SK-N-SH (cell line): Measurements from ENCODE around the gene FKBP5. TPM values are rescaled to one million over a fixed set of nuclear protein-coding genes. Genes with fewer than 3 reads are reported as not detected.
A peak's percentile ranks its signal among the peaks of the same experiment; 100 is the strongest.

Experiments used
- CTCF ChIA-PET: fragments of 300-600, 350-600 bp; formaldehyde crosslinking; extraction: SDS; loops from one replicate; lab custom pipeline; 2021; lab: Yijun Ruan, JAX
- POLR2A ChIA-PET: fragments of 350-600 bp; sonication (Branson Sonifier 250); formaldehyde crosslinking; extraction: SDS; loops from one replicate; lab custom pipeline; 2020; ENCODE audit warnings: antibody characterized with exemption, inconsistent platforms; lab: Yijun Ruan, JAX
- DNase-seq: peaks from one replicate; pipeline ENCODE4 v3.0.0; 2012
- H2AFZ ChIP-seq: fragments of 200-600 bp; sonication (generic); 2 replicates; pipeline ENCODE4 v1.8.1; 2016; ENCODE audit warnings: antibody characterized with exemption, mild to moderate bottlenecking, low read depth
- H3F3A ChIP-seq: fragments of 200-600 bp; sonication (generic); replicated peaks from 2 replicates; pipeline ENCODE3; 2016; ENCODE audit warnings: antibody characterized with exemption, mild to moderate bottlenecking; ENCODE audit not compliant: insufficient read depth
- H3K27ac ChIP-seq, 2 experiments: fragments of 200-500 bp in 1 of 2; fragments of 200-600 bp in 1 of 2; sonication (Bioruptor generic) in 1 of 2; sonication (generic), shearing (Covaris generic) in 1 of 2; 2 replicates each; pipeline versions ENCODE4 v1.5.1 to v1.6.1; 2014 to 2016; ENCODE audit warnings: low read depth in 2 of 2, inconsistent platforms in 1 of 2, low read length in 1 of 2, mild to moderate bottlenecking in 1 of 2, mixed read lengths in 1 of 2
- H3K27me3 ChIP-seq: fragments of 200-600 bp; sonication (generic), shearing (Covaris generic); 2 replicates; pipeline ENCODE4 v1.6.1; 2016; ENCODE audit warnings: mixed run types; ENCODE audit not compliant: insufficient read depth
- H3K36me3 ChIP-seq, 2 experiments: fragments of 200-500 bp in 1 of 2; fragments of 200-600 bp in 1 of 2; sonication (Bioruptor generic) in 1 of 2; sonication (generic) in 1 of 2; replicated peaks in 1 of 2; 2 replicates each; pipeline versions ENCODE3 to v1.5.1; 2014 to 2016; ENCODE audit warnings: low read length in 1 of 2, mild to moderate bottlenecking in 1 of 2; ENCODE audit not compliant: insufficient read depth in 2 of 2, control insufficient read depth in 1 of 2
- H3K4me1 ChIP-seq, 2 experiments: fragments of 200-500 bp in 1 of 2; fragments of 200-600 bp in 1 of 2; sonication (Bioruptor generic) in 1 of 2; sonication (generic), shearing (Covaris generic) in 1 of 2; 2 replicates each; pipeline versions ENCODE4 v1.5.1 to v1.6.1; 2014 to 2016; ENCODE audit warnings: low read depth in 1 of 2, low read length in 1 of 2, mixed run types in 1 of 2; ENCODE audit not compliant: insufficient read depth in 2 of 2, control insufficient read depth in 1 of 2
- H3K4me2 ChIP-seq: fragments of 200-600 bp; sonication (generic), shearing (Covaris generic); 2 replicates; pipeline ENCODE4 v1.6.1; 2017; ENCODE audit warnings: mixed run types
- H3K4me3 ChIP-seq, 2 experiments: fragments of 200-500 bp in 1 of 2; fragments of 200-600 bp in 1 of 2; sonication (Bioruptor generic) in 1 of 2; sonication (generic), shearing (Covaris generic) in 1 of 2; 2 replicates each; pipeline versions ENCODE4 v1.5.1 to v1.8.1; 2014 to 2016; ENCODE audit warnings: low read depth in 2 of 2, inconsistent platforms in 1 of 2, low read length in 1 of 2, mild to moderate bottlenecking in 1 of 2, mixed read lengths in 1 of 2, moderate library complexity in 1 of 2
- H3K79me2 ChIP-seq: fragments of 200-600 bp; sonication (generic); 2 replicates; pipeline ENCODE4 v1.8.1; 2017; ENCODE audit warnings: mild to moderate bottlenecking; ENCODE audit not compliant: insufficient read depth
- H3K9ac ChIP-seq: fragments of 200-600 bp; sonication (generic); 2 replicates; pipeline ENCODE4 v1.6.1; 2017; ENCODE audit warnings: mixed run types
- H3K9me2 ChIP-seq: fragments of 200-600 bp; sonication (generic); 2 replicates; pipeline ENCODE4 v1.6.1; 2017; ENCODE audit warnings: mixed run types
- H3K9me3 ChIP-seq: fragments of 200-600 bp; sonication (generic); 2 replicates; pipeline ENCODE4 v1.6.1; 2017; ENCODE audit warnings: mixed run types, mild to moderate bottlenecking, moderate library complexity
- H4K20me1 ChIP-seq: fragments of 200-600 bp; sonication (generic); 2 replicates; pipeline ENCODE4 v1.6.1; 2017; ENCODE audit warnings: mild to moderate bottlenecking, mixed run types; ENCODE audit not compliant: insufficient read depth
- CHD2 ChIP-seq: fragments of 150-350 bp; IDR thresholded peaks from 2 replicates; pipeline ENCODE4 v1.6.1; 2018; ENCODE audit warnings: low read length; ENCODE audit not compliant: partially characterized antibody
- CTCF ChIP-seq: fragments of 200-600 bp; sonication (generic); IDR thresholded peaks from 2 replicates; pipeline ENCODE4 v1.6.1; 2017; ENCODE audit warnings: antibody characterized with exemption, mild to moderate bottlenecking, moderate library complexity
- ELF1 ChIP-seq: IDR thresholded peaks from 2 replicates; pipeline ENCODE4 v1.4.0; 2012
- EZH2phosphoT487 ChIP-seq: fragments of 200-600 bp; sonication (generic); IDR thresholded peaks from 2 replicates; pipeline ENCODE4 v1.6.1; 2017; ENCODE audit warnings: low read depth, mixed run types, mild to moderate bottlenecking, antibody characterized with exemption, moderate library complexity, borderline replicate concordance
- FOSL2 ChIP-seq: IDR thresholded peaks from 2 replicates; pipeline ENCODE4 v1.4.0; 2012; ENCODE audit warnings: low read depth, mild to moderate bottlenecking, moderate library complexity, borderline replicate concordance
- FOXJ3 ChIP-seq: sonication (generic); formaldehyde crosslinking; IDR thresholded peaks from 2 replicates; pipeline ENCODE4 v1.5.1; 2020; ENCODE audit warnings: mild to moderate bottlenecking, missing genetic modification reagents
- GABPA ChIP-seq: IDR thresholded peaks from 2 replicates; pipeline ENCODE4 v1.4.0; 2012; ENCODE audit warnings: low read depth, mild to moderate bottlenecking
- IRF3 ChIP-seq: fragments of 150-350 bp; IDR thresholded peaks from 2 replicates; pipeline ENCODE4 v1.6.1; 2016; ENCODE audit warnings: mild to moderate bottlenecking, low read depth, low read length
- MAX ChIP-seq: IDR thresholded peaks from 2 replicates; pipeline ENCODE4 v1.4.0; 2012; ENCODE audit warnings: low read depth
- MEF2A ChIP-seq: IDR thresholded peaks from 2 replicates; pipeline ENCODE4 v1.4.0; 2012; ENCODE audit warnings: low read depth, borderline replicate concordance
- MXI1 ChIP-seq: IDR thresholded peaks from 2 replicates; pipeline ENCODE4 v1.6.1; 2012; ENCODE audit warnings: mild to moderate bottlenecking, low read depth, low read length, improper control_type of control experiment
- NFIC ChIP-seq: IDR thresholded peaks from 2 replicates; pipeline ENCODE4 v1.4.0; 2012; ENCODE audit warnings: borderline replicate concordance
- NRF1 ChIP-seq: IDR thresholded peaks from 2 replicates; pipeline ENCODE4 v1.6.1; 2012; ENCODE audit warnings: low read depth, mild to moderate bottlenecking, low read length
- SIN3A ChIP-seq: IDR thresholded peaks from 2 replicates; pipeline ENCODE4 v1.6.1; 2012; ENCODE audit warnings: low read depth, mild to moderate bottlenecking, low read length, moderate library complexity, borderline replicate concordance
- TAF1 ChIP-seq: IDR thresholded peaks from 2 replicates; pipeline ENCODE4 v1.6.1; 2012; ENCODE audit warnings: low read depth, mild to moderate bottlenecking, low read length, moderate library complexity, borderline replicate concordance
- TCF12 ChIP-seq: IDR thresholded peaks from 2 replicates; pipeline ENCODE4 v1.4.0; 2012
- TEAD4 ChIP-seq: IDR thresholded peaks from 2 replicates; pipeline ENCODE4 v1.4.0; 2012; ENCODE audit warnings: mild to moderate bottlenecking, borderline replicate concordance; ENCODE audit not compliant: insufficient read depth
- USF1 ChIP-seq: IDR thresholded peaks from 2 replicates; pipeline ENCODE4 v1.4.0; 2012; ENCODE audit warnings: low read depth, borderline replicate concordance
- YY1 ChIP-seq: IDR thresholded peaks from 2 replicates; pipeline ENCODE4 v1.4.0; 2012; ENCODE audit warnings: low read depth, mild to moderate bottlenecking
- WGBS: methylation state at CpG from one replicate; pipeline ENCODE4 v1.1.6; 2017; ENCODE audit warnings: low lambda C conversion rate; 5-methylcytosine and 5-hydroxymethylcytosine counted together
- polyA plus RNA-seq, 3 experiments: library from polyadenylated mRNA; depleted of rRNA; stranded (reverse); fragments of >200 nt; gene quantifications; 2 replicates each; pipeline ENCODE4 v1.2.3, GENCODE V29; 2012
- TF ChIP-seq, protein P1 (sequence below): IDR thresholded peaks from 2 replicates; pipeline ENCODE4 v1.6.1; 2012; ENCODE audit warnings: mild to moderate bottlenecking, low read depth, low read length, moderate library complexity

The FKBP5 gene
- polyA plus RNA-seq, 1 of the 3 experiments (the other 2 are of a cell fraction), result 5.1 TPM

GRCh38 chr6:35678814-35679213 is 9.9 kb downstream of the FKBP5 start:
- DNase-seq, result no peak
- peaks cover 4 to 26% of the 10 kb centered on the region in 2 experiments; a peak in 3 of 4 replicates for H3K4me1 ChIP-seq
- CTCF ChIA-PET, result interaction anchor here (1.0 kb wide), 1 partner anchor 58 kb away, joined by 3 read pairs; the partner anchor contains the start of gene ARMC12
- peak overlapping the region; percentile 31; the same call in 1 of the 2 replicates for H2AFZ ChIP-seq
- WGBS, result 93% methylated on average over 1 of the region's 1 CpG
- 0 out of 2 replicates have a peak overlapping the region, but pooled peaks have one; percentile 49 for H3K4me2 ChIP-seq
- no peaks in the 10 kb centered on the region for H3K27me3 ChIP-seq
- no peaks in the 10 kb centered on the region for H3K9me3 ChIP-seq
- TF ChIP-seq SIN3A, result no peak
- no peak for TF ChIP-seq FOXJ3
- no peak for TF ChIP-seq IRF3
- TF ChIP-seq CHD2, result no peak
- no peak for TF ChIP-seq YY1
- no peak for TF ChIP-seq NFIC
- no peak for TF ChIP-seq MAX
- no peak for TF ChIP-seq NRF1
- TF ChIP-seq, protein P1, sequence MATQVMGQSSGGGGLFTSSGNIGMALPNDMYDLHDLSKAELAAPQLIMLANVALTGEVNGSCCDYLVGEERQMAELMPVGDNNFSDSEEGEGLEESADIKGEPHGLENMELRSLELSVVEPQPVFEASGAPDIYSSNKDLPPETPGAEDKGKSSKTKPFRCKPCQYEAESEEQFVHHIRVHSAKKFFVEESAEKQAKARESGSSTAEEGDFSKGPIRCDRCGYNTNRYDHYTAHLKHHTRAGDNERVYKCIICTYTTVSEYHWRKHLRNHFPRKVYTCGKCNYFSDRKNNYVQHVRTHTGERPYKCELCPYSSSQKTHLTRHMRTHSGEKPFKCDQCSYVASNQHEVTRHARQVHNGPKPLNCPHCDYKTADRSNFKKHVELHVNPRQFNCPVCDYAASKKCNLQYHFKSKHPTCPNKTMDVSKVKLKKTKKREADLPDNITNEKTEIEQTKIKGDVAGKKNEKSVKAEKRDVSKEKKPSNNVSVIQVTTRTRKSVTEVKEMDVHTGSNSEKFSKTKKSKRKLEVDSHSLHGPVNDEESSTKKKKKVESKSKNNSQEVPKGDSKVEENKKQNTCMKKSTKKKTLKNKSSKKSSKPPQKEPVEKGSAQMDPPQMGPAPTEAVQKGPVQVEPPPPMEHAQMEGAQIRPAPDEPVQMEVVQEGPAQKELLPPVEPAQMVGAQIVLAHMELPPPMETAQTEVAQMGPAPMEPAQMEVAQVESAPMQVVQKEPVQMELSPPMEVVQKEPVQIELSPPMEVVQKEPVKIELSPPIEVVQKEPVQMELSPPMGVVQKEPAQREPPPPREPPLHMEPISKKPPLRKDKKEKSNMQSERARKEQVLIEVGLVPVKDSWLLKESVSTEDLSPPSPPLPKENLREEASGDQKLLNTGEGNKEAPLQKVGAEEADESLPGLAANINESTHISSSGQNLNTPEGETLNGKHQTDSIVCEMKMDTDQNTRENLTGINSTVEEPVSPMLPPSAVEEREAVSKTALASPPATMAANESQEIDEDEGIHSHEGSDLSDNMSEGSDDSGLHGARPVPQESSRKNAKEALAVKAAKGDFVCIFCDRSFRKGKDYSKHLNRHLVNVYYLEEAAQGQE, result no peak
- TF ChIP-seq EZH2phosphoT487, result no peak
- no peak for TF ChIP-seq TEAD4
- no peak for TF ChIP-seq TCF12
- TF ChIP-seq MEF2A, result no peak
- TF ChIP-seq ELF1, result no peak
- no peak for TF ChIP-seq FOSL2
- no peak for TF ChIP-seq MXI1
- no peak for TF ChIP-seq GABPA
- TF ChIP-seq USF1, result no peak
- no peak for TF ChIP-seq CTCF
- TF ChIP-seq TAF1, result no peak
- TF ChIP-seq, all 33 proteins: peak for 0
- peak overlapping the region in 1 of 2 experiments; percentile 56; a peak in 2 of 4 replicates for H3K27ac ChIP-seq
- H3K4me3 ChIP-seq, result no peak overlapping the region
- H3K9me2 ChIP-seq, result no peaks in the 10 kb centered on the region
- H3K36me3 ChIP-seq, result no peaks in the 10 kb centered on the region
- POLR2A ChIA-PET, result interaction anchor here (0.6 kb wide), 1 partner anchor 301 kb away, joined by 5 read pairs; no protein-coding TSS in a partner anchor
- H3K9ac ChIP-seq, result no peak overlapping the region
- no peaks in the 10 kb centered on the region for H4K20me1 ChIP-seq
- peaks cover 7% of the 10 kb centered on the region for H3F3A ChIP-seq
- H3K79me2 ChIP-seq, result peaks cover 4% of the 10 kb centered on the region; the same call in 1 of the 2 replicates
